PC-9 (cell line): ENCODE measurements around the gene IP6K1. TPM values are rescaled to one million over a fixed set of nuclear protein-coding genes. Genes with fewer than 3 reads are reported as not detected.

Source experiments
- BruUV-seq: library from RNA; stranded (reverse); fragments of 400-500 nt; replicated peaks from 2 replicates; lab custom pipeline; 2021; lab: Mats Ljungman, UMichigan
- CTCF ChIA-PET: fragments of 300-600 bp; sonication (Branson Sonifier 250); formaldehyde crosslinking; loops from one replicate; lab custom pipeline; 2022; ENCODE audit warnings: antibody characterized with exemption; lab: Charles Lee
- POLR2A ChIA-PET: fragments of 300-600 bp; sonication (Branson Sonifier 250); formaldehyde crosslinking; loops from one replicate; lab custom pipeline; 2022; ENCODE audit warnings: antibody characterized with exemption; ENCODE audit not compliant: unreplicated experiment; lab: Charles Lee
- DNase-seq, 2 experiments: peaks; one replicate each; pipeline versions ENCODE4 v3.0.0 to v3.0.0-alpha.2; 2015 to 2022; ENCODE audit warnings: mixed read lengths in 1 of 2
- H2AFZ ChIP-seq: fragments of 200-600 bp; sonication (generic); 2 replicates; pipeline ENCODE4 v1.8.1; 2017; ENCODE audit warnings: antibody characterized with exemption
- H3F3A ChIP-seq: fragments of 200-600 bp; sonication (generic); 2 replicates; pipeline ENCODE4 v1.8.1; 2017; ENCODE audit warnings: antibody characterized with exemption, mild to moderate bottlenecking, low read depth; ENCODE audit not compliant: insufficient read depth
- H3K27ac ChIP-seq: fragments of 200-600 bp; sonication (generic); 2 replicates; pipeline ENCODE4 v1.6.1; 2016; ENCODE audit warnings: mixed run types
- H3K27me3 ChIP-seq: fragments of 200-600 bp; sonication (generic); 2 replicates; pipeline ENCODE4 v1.6.1; 2016; ENCODE audit warnings: low read depth, mixed run types; ENCODE audit not compliant: insufficient read depth
- H3K36me3 ChIP-seq: fragments of 200-600 bp; sonication (generic); 2 replicates; pipeline ENCODE4 v1.6.1; 2016; ENCODE audit warnings: low read depth, mixed run types
- H3K4me1 ChIP-seq: fragments of 200-600 bp; sonication (generic); replicated peaks from 2 replicates; pipeline ENCODE4 v1.6.1; 2016; ENCODE audit warnings: mixed run types; ENCODE audit not compliant: insufficient read depth
- H3K4me2 ChIP-seq: fragments of 200-600 bp; sonication (generic); 2 replicates; pipeline ENCODE4 v1.6.1; 2017; ENCODE audit warnings: mixed run types
- H3K4me3 ChIP-seq: fragments of 200-600 bp; sonication (generic); 2 replicates; pipeline ENCODE4 v1.6.1; 2016; ENCODE audit warnings: mixed run types
- H3K79me2 ChIP-seq: fragments of 200-600 bp; sonication (generic); 2 replicates; pipeline ENCODE4 v1.6.1; 2017; ENCODE audit warnings: low read depth, mixed run types
- H3K9me2 ChIP-seq: fragments of 200-600 bp; sonication (generic); 2 replicates; pipeline ENCODE4 v1.8.1; 2017; ENCODE audit warnings: mild to moderate bottlenecking; ENCODE audit not compliant: insufficient read depth
- H3K9me3 ChIP-seq: fragments of 200-600 bp; sonication (generic); 2 replicates; pipeline ENCODE4 v1.8.1; 2016; ENCODE audit warnings: low read depth; ENCODE audit not compliant: insufficient read depth
- H4K20me1 ChIP-seq: fragments of 200-600 bp; sonication (generic); 2 replicates; pipeline ENCODE4 v1.8.1; 2017; ENCODE audit not compliant: insufficient read depth
- EZH2 ChIP-seq: fragments of 200-600 bp; sonication (generic); IDR thresholded peaks from 2 replicates; pipeline ENCODE4 v1.8.0; 2017; ENCODE audit warnings: antibody characterized with exemption, low read depth
- intact Hi-C: fragments of 100-400 bp; cut with micrococcal nuclease; formaldehyde crosslinking; loops from one replicate; pipeline ENCODE4 v1.10.0; 2022; ENCODE audit not compliant: unreplicated experiment
- total RNA-seq: library from RNA; stranded (reverse); gene quantifications from 2 replicates; pipeline ENCODE4 v1.2.3, GENCODE V29; 2021
- TF ChIP-seq, protein P1 (sequence below): fragments of 200-600 bp; sonication (generic); conservative IDR thresholded peaks from 2 replicates; pipeline ENCODE4 v1.6.1; 2017; ENCODE audit warnings: mixed run types, antibody characterized with exemption, mild to moderate bottlenecking, moderate library complexity

Gene IP6K1
- total RNA-seq, 1 experiment from 2014 or later = 32.9 TPM

DNA sequence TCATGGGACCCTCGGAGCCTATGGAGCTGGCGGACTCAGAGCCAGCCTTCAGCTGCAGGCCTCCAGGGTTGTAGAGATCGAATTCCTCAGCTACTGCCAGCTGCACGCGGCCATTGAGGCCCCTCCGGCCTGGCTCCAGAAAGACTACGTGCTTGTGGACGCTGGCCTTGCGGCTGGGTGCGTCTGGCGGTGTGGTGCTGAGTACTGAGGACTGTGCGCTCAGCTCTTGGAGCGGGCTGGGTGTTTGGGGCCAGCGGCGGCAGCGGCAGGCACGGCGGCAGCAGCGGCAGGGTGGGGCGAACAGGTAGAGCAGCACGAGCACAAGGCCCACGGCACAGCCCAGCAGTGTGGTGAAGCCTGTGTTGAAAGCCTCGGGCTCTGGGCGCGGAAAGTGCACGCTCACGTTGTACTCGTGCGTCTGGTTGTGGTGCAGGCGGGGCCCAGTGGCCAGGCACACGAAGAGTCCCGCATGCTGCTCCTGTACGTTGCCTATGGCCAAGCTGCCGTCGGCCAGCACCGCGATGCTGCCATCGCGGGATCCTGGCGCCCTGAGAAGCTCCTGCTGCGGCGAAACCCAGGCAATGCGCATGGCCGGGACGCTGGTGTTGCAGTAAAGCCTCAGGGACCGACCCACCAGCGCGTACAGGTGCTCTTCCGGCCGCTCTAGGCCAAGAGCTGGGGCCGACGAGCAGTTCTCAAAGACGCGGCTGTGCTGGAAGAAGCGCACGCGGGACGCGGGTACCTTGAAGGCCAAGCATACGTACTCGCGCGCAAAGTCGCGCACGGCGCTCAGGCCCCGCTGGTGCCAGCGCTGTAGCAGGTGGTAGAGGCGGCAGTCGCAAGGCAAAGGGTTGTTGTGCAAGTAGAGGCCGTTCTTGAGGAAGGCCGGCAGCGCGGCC is 68.1 kb downstream of the IP6K1 start:
- no peak overlapping the region for H3K27ac ChIP-seq
- intact Hi-C loops = loop anchor here (10.0 kb wide), 1 partner anchor 387 kb away; no protein-coding TSS in a partner anchor
- BruUV-seq = no TSS peak

DNA sequence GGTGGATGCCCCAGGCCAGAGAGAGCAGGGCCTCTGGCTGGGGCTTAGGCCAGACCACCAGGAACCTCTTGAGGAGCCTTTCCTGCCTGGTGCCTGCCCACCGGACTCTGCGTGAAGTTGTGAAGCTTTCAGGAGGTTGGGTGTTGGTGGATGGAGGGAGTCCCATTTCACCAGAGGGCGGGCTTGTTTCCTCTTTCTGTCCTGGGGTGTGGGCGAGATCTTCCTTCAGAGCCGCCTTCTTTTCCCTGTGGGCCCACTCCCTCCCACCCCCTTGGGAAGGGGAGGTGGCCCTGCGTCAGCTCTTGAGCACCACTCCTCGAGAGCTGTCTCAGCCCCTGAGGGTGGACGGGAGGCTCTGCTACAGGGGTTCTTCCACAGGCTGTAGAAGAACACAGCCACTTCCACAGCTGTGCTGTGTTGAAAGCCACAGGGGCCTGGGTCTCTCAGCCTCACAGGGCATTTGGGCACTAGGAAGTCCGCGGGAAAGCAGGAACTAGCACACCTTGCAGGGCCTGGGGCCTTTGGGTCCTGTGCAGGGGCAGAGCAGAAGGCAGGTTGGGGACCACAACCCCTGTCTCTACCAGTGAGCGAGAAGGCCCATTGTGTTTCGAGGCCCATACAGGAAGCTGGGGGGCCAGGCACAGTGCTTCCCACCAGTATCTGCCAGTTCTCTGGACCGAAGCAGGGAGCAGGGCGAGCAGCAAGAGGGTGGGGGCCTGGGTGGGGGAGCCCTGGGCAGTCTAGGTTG is 69.0 kb downstream of the IP6K1 start:
- POLR2A ChIA-PET = no interaction called here

More for the DNA sequence above, 68.1 kb downstream of the IP6K1 start:
- Histone ChIP-seq H3K79me2 (peaks cover 8% of the 10 kb centered on the region), H3K27me3 (no peaks in the 10 kb centered on the region), H2AFZ (no peak overlapping the region), H3K36me3 (no peaks in the 10 kb centered on the region), H3F3A (no peaks in the 10 kb centered on the region; the same call in 1 of the 2 replicates), H3K4me2 (no peak overlapping the region), H4K20me1 (no peaks in the 10 kb centered on the region), H3K9me3 (no peaks in the 10 kb centered on the region), H3K4me1 (peaks cover 7% of the 10 kb centered on the region; the same call in 1 of the 2 replicates), H3K9me2 (no peaks in the 10 kb centered on the region), H3K4me3 (no peak overlapping the region)
- ChIA-PET POLR2A (no interaction called here), CTCF (no interaction called here)
- TF ChIP-seq, protein P1, sequence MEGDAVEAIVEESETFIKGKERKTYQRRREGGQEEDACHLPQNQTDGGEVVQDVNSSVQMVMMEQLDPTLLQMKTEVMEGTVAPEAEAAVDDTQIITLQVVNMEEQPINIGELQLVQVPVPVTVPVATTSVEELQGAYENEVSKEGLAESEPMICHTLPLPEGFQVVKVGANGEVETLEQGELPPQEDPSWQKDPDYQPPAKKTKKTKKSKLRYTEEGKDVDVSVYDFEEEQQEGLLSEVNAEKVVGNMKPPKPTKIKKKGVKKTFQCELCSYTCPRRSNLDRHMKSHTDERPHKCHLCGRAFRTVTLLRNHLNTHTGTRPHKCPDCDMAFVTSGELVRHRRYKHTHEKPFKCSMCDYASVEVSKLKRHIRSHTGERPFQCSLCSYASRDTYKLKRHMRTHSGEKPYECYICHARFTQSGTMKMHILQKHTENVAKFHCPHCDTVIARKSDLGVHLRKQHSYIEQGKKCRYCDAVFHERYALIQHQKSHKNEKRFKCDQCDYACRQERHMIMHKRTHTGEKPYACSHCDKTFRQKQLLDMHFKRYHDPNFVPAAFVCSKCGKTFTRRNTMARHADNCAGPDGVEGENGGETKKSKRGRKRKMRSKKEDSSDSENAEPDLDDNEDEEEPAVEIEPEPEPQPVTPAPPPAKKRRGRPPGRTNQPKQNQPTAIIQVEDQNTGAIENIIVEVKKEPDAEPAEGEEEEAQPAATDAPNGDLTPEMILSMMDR = no peak
- TF ChIP-seq EZH2 = no peak
- no peak for DNase-seq

More for the DNA sequence above, 69.0 kb downstream of the IP6K1 start:
- Histone ChIP-seq H3K4me2 (no peak overlapping the region), H4K20me1 (no peaks in the 10 kb centered on the region), H3K36me3 (no peaks in the 10 kb centered on the region), H3K4me1 (no peaks in the 10 kb centered on the region), H3K9me3 (no peaks in the 10 kb centered on the region), H3K4me3 (no peak overlapping the region), H3K79me2 (0 out of 2 replicates have a peak, but pooled peaks cover under 1% of the 10 kb centered on the region), H3F3A (no peaks in the 10 kb centered on the region; the same call in 1 of the 2 replicates), H2AFZ (no peak overlapping the region), H3K9me2 (no peaks in the 10 kb centered on the region), H3K27me3 (no peaks in the 10 kb centered on the region), H3K27ac (no peak overlapping the region)
- no TSS peak for BruUV-seq
- CTCF ChIA-PET = no interaction called here
- DNase-seq = no peak
- TF ChIP-seq, protein P1 = no peak
- no peak for TF ChIP-seq EZH2
- intact Hi-C loops = loop anchor here (10.0 kb wide), 1 partner anchor 387 kb away; no protein-coding TSS in a partner anchor
